PC-3 (cell line): ENCODE data around the gene EED.

Experiments used
- EZH2 ChIP-seq: fragments of 300-600 bp; sonication (generic); IDR thresholded peaks from one replicate; pipeline ENCODE4 v1.6.1; 2017; ENCODE audit warnings: antibody characterized with exemption, mild to moderate bottlenecking, low read length; ENCODE audit not compliant: unreplicated experiment
- TF ChIP-seq, protein P1 (sequence below): fragments of 300-600 bp; sonication (generic); conservative IDR thresholded peaks from 2 replicates; pipeline ENCODE4 v1.5.1; 2017; ENCODE audit warnings: antibody characterized with exemption, low read depth, mild to moderate bottlenecking, low read length

DNA sequence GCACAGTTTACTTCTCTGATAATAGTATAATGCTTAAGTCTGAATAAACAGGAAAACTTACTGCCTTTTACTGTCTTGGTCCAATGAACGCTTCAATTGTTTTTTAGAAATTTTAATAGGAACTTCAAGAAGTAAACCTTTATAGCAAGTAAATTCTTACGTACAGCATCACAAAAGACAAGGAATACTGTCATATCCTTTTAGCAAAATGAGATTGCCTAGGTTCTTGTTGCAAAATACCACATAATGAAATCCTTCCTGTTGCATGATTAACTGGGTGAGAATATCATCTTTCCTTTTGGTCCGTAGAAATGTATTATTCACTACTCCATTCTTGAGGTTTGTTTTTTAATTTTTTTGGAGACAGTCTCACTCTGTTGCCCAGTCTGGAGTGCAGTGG lies 35.2 kb downstream of the EED start:
- TF ChIP-seq, protein P1, sequence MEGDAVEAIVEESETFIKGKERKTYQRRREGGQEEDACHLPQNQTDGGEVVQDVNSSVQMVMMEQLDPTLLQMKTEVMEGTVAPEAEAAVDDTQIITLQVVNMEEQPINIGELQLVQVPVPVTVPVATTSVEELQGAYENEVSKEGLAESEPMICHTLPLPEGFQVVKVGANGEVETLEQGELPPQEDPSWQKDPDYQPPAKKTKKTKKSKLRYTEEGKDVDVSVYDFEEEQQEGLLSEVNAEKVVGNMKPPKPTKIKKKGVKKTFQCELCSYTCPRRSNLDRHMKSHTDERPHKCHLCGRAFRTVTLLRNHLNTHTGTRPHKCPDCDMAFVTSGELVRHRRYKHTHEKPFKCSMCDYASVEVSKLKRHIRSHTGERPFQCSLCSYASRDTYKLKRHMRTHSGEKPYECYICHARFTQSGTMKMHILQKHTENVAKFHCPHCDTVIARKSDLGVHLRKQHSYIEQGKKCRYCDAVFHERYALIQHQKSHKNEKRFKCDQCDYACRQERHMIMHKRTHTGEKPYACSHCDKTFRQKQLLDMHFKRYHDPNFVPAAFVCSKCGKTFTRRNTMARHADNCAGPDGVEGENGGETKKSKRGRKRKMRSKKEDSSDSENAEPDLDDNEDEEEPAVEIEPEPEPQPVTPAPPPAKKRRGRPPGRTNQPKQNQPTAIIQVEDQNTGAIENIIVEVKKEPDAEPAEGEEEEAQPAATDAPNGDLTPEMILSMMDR, result no peak
- TF ChIP-seq EZH2, result no peak
